NCI-H128 (cell line): Measurements from ENCODE around the gene B3GALNT2.
"Not testable (repeated sequence)": the region's sequence is repeated elsewhere in the genome, so short reads cannot be mapped to it uniquely, and the experiment has no call there.

Experiments used
- DNase-seq: peaks from one replicate; lab custom pipeline; 2025; ENCODE audit not compliant: unreplicated experiment; lab: John Stamatoyannopoulos, UW

B3GALNT2 gene

DNA sequence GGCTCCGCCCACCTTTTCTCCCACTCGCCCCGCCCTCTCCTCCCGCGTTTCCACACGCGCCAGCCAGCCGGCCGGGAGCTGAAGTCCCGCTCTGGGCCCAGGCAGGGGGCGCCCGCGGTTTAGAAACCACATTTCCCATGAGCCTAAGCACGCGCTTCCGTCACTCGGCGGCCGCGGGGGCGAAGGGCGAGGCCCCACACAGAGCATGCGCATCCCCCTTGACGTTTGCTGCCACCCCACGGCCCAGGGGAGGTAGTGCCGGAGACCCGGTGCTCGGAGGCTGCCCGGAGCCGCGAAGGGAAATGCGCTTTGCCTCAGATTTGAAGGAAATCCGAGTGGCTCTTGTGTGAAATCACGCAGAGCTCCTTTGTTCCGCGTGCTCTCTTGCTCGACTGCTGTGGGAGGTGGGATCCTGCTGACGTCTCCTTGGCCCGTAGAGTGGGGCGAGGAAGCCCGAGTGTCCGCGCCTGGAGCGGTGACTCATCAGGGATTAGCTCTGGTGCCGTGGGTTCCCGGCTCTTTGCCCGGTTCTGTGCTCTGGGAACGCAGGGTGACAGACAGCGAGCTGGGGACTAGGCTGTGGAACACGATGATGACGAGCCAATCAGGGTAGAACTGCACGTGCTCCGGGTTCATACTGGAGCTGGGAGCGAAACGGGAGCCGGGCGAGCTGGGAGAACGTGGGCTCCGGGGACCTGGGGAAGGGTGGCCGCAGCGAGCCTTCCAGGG is 406 bp upstream of the B3GALNT2 start:
- DNase-seq = peak; percentile 99

DNA sequence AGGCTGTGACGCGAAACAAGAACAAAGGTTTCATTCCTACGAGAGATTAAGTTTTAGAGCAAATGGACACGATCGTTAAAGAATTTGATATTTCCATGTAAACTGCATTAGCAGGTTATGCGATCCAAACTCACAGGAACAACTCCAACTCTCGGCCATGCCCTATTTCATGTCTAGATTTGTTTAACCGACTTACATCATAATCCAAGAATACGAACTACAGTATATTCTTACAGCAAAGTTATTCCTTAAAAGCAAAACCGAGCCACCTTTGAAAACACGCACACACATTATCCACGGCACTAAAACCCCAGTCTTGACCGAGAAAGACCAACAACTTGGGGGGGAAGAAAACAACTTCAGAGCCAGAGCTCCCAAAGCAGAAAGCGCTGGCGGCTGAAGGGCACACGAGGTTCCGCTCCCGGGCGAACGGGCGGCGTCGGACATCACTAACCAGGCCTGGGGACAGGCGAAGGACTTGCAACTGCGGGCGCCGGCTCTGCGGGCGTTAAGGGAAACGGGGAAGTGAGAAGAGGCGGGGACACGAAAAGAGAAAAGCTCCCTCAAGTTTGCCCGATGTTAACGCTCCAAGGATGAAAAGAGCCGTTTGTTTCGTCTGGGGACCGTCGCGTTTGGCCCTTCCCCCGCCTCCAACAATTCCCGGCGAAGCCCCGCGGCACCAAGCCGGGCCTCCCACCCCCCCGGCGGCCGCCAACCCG is 690 bp downstream of the B3GALNT2 start:
- peak; percentile 54 for DNase-seq

DNA sequence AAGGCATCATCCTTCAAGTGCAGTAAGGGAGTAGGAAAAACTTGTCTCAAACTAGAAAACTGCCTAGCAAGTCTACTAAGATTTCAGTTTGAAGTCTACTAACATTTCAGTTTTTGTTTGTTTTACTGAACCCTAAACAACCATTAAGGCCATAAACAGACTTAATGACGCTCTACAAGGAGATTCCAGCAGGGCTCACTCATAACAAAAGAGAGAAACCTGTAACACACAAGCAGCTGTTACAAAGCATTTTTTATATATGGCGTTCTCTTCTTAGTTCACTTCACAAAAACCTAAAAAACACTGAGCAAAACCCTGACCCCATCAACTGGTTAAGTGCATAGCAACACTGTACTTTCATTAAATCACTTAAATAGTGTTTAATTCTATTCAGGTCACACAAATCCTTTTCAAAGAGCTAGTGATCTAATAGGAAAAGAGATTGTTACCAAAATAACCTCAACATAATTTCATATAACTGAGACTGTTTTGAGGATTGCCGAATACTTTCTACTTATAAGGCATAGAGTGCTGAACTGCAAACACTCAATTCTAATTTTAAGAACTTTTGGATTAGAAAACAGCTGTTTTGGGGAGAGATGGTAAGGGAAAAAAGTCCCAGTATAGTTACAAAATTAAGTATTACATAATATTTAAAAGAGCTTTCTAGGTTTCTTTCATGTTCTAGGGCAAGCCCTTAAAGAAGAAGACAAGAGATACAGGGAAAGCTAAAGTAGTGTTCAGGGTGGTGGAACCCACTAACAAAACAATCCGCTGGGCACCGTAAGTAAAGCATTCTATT is 1.4 kb downstream of the B3GALNT2 start:
- DNase-seq = no peak

DNA sequence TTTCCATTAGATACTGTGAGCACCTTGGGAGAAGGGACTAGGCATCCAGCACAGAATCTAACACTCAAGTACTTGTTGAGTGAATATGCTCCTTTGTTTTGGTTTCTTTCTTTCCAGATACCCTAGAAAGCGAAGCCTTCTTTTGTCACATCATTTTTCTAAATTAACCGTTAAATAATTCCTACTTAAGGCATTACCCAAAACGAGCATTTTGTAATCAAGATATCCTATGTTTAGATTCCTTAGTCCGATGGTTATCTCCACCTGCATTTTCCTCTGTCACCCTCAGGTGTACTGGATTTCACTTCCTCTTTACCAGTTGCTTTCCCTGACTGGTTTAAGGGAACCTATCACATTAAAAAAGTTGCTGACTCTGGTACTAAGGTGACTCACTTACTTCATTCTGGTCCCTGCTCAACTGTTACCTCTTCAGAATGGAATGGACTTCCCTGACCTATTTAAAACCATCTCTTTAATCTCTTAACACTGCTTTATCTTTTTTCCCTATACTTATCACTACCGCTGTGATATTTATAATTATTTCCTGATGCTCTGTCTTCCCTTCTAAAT is 3.2 kb downstream of the B3GALNT2 start:
- DNase-seq = no peak

DNA sequence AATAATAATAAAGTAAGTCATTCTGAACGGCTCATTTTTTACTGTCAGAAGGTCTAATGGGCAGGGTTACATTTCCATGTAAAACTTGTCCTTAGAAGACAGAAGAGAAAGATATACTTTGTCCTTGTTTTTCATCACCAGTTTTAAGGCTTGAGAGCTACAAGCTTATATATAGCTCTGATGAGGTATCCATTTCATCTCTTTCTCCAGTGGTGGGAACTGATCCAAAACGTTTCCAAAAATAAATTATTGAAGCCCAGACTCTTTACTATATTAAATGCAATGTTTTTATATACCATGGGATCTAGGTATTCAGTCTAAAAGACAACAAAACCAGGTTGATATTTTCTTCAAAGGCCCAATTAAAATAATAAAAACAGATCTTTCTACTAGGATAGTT is 8.7 kb downstream of the B3GALNT2 start:
- DNase-seq = no peak

DNA sequence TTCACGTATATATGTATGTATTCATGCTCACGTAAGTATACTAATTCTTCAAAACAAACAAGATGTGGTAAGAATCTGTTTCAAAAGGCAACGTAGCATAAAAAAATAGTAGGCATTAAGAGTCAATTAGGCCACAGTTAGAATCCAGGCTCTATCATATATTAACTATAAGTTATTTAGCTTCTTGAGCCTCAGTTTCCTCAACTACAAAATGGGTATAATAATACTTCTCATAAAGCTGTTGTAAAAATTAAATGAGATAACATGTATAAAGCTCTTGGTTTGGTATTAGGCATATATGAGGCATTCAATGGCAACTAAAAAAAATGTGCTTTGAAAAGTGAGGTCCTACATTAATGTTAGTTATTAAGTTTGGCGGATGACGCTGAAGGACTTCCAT is 9.2 kb downstream of the B3GALNT2 start:
- DNase-seq = no peak

DNA sequence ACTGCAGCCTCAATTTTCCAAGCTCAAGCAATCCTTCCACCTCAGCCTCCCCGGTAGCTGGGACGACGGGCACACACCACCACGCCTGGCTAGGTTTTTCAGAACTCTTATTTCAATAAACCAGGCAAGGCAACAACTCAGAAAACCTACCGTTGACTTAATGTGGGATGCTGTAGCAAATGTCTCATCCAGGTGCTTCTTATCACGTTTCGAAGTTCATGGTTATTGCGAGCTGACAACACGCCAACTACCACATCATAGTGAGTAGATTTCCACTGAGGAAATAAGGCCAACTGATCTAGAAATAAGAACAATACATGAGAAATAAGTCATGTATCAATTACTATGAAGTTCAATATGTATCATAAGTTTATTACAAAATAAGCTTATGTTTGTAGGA is 9.7 kb downstream of the B3GALNT2 start:
- DNase-seq = no peak

DNA sequence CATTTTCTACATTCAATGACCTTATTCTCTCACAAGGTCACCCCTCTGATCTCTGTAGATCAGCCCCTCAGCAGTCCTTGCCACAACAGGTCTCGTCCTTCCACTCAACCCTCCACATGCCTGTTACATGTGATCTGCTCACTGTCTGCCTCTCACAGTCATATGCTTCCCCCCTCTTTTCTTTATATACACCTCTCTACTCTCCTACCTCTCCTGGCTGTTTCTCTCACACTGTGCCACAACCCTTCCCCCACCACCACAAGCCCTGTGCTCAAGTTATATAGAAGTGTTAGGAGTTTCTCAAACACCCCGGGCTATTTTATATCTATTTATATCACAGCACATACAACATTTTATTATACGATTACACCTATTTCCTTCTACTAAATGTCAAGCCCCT is 12.6 kb downstream of the B3GALNT2 start:
- DNase-seq = no peak

DNA sequence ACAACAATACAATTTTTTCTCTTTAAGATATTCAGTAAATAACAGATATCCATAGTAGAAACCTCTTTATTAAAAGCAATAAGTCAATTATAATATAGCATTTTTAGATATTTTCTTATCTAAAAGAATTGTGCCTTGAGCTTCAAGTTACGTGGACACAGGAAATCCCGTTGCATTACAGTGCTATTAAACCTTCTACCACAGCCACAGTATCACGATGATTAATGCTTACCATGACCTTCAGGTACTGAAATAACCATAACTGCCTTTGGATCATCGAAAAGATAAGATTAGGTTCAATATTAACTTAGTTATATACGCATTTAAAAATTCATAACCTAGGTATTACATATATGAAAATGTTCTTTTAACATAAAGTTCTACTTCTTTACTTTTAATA is 17.9 kb downstream of the B3GALNT2 start:
- DNase-seq = no peak

DNA sequence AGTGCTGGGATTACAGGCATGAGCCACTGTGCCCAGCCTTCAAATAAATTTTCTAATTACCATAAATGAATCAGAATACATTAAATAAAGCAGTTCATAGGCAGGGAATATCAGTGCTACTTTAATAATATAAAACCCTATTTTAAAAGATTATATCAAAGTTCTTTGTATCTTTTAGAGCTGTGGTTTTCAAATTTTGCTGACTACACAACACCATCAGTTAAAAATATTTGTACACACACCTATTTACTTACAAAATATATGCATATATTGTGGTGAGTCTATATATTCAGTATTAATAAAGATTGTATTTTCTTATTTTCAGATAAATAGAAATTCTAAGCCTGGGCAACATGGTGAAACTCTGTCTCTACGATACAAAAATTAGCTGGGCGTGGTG is 18.7 kb downstream of the B3GALNT2 start:
- DNase-seq = no peak

DNA sequence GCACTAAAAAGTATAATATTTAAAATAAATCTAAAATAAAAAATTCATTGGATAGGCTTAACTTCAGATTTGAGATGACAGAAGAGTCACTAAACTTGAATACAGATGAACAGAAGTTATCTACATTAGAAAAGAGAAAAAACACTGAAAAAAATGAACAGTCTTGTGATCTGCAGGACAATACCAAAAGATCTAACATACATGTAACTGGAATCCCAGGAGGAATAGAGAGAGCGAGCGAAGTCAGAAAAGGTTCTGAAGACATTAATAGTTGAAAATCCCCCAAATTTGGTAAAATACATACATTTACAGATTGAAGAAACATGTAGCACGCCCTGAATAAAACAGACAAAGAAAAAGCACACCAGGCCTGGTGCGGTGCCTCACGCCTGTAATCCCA is 21.2 kb downstream of the B3GALNT2 start:
- no peak for DNase-seq

DNA sequence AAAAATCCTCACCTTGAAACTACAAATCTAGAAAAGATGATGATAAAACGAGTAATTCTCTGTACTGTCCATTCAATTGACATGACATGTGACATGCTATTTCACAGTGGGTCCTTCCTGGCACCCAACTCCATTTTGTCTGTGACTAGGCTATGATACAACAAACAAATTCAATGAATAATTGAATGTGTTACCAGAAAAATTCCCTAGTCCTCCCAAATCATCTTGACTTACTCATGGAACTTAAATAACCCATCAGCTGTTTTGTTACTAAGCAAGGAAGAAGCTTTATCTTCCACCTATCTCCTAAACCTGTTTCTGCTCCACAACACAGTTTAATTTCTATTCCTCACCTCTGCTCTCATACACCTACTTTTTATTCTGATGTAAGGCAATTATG is 30.4 kb downstream of the B3GALNT2 start:
- no peak for DNase-seq

DNA sequence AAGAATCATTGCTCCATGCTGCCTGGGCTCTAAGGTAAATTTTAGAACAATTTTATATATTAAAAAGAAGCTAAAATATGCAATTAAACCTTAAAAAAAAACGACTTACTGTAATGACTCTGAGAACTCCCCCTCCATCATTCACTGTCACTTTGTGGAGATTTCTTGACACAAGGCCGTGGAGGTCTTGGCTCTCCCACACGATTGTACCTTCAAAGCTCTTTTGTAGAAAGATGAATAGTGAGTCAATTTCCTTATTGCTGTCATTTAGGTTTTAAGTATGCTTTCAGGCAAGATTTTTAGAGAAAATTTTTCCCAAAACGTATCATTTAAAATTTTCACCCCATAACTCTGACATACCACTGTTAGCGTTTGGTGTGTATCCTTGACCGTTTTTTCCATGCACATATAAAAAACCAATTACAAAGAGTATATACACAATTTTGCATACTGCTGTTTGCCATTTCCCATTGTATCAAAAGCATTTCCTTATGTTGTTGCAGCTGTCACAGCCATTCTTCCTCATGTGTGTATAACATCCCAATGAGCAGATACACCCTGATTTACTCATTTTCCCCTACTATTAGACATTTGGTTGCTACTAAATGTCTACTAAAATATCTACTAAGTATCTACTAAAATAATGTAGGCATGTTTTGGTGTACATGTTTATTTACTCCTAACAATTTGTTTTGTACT is 33.4 kb downstream of the B3GALNT2 start:
- DNase-seq = no peak

DNA sequence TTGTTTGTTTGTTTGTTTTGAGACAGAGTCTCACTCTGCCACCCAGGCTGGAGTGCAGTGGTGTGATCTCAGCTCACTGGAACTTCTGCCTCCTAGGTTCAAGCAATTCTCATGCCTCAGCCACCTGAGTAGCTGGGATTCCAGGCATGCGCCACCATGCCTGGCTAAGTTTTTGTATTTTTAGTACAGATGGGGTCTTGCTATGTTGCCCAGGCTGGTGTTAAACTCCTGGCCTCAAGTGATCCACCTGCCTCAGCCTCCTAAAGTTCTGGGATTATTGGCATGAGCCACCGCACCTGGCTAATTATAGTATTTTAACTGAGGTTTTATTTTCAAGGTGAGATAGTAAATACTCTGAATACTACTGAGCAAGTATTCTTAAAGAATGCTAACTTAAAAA is 34.4 kb downstream of the B3GALNT2 start:
- DNase-seq = not testable (repeated sequence)

DNA sequence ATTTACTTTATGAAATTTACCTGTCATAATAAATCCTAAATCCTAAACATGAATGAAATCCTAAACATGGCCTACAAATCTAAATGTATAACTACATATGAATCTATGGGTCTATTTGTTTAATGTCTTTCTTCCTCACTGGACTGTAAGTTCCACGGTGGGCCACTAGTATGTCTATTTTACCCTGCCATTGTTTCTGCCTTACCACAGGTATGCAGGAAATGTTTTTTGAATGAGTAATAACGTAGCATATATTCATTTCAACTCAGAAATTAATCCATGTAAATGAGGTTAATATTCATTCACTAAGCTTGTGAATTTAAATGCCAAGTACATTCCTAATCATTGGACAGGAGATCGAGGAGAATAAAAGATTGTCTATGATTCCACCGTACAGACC is 35.3 kb downstream of the B3GALNT2 start:
- no peak for DNase-seq

DNA sequence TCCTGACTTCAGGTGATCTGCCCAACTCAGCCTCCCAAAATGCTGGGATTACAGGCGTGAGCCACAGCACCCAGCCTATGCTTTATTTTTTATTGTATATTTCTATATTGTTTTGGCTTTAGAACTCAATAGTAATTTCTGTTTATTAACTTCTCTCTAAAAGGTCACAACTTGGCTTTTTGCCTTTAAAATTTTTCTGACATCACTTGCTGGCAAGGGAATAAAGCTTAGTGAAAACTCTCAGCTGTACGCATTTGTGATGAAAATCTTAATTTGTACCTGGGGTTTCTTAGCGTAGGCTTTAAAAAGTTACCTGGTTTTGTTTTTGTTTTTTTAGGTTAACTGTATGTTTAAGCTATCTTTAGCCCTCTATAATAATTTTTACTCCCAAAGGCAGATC is 36.2 kb downstream of the B3GALNT2 start:
- no peak for DNase-seq

DNA sequence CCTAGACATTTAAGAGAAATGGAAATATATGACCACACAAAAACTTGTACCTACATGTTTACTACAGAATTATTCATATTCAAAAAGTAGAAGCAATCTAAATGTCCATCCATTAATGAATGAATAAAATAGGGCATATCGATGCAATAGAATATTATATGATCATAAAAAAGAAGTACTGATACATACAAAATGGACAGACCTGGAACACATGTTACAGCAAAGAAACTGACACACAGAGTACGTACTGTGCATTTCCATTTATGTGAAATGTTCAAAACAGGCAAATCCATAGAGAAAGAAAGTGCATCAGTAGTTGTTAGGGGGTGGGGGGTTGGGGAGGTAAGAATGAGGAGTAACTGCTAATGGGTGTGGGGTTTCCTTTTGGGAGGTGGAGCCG is 39.2 kb downstream of the B3GALNT2 start:
- no peak for DNase-seq

DNA sequence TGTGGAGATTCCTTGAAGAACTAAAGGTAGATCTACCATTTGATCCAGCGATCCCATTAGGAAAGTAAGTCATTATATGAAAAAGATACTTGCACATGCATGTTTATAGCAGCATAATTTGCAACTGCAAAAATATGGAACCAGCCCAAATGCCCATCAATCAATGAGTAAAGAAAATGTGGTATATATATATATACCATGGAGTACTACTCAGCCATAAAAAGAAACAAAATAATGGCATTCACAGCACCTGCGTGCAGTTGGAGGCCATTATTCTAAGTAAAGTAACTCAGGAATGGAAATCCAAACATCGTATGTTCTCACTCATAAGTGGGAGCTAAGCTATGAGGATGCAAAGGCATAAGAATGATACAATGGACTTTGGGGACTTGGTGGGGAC is 41.4 kb downstream of the B3GALNT2 start:
- not testable (repeated sequence) for DNase-seq

DNA sequence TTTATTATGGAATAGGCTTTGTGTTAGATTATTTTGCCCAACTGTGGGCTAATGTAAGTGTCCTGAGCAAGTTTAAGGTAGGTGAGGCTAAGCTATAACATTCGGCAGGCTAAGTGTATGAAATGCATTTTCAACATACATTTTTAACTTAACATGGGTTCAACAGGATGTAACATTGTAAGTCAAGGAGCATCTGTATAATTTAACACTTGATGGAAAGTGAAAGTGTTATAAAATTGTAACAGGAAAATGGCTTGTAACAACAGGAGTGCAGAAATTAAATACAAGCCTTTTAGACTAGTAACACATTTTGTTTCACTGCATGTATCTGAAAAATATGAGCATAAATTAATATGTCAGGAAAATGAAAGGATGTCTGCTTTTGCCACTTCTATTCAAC is 42.3 kb downstream of the B3GALNT2 start:
- DNase-seq = no peak

DNA sequence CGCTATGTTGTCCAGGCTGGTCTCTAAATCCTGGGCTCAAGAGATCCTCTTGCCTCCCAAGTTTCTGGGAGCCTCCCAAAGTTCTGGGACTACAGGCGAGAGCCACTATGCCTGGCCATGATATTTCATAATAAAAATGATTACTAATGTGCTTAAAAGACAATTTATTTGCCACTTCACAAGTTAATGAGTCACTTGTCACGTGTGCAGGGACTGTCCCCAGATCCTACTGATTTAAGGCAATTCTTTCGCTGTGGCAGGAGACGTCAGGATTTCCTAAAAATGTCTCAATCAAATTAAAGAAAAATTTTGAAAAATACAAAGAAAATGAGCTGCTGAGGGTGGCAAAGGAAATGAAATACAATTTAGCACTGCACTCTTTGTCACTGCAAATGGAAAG is 43.5 kb downstream of the B3GALNT2 start:
- DNase-seq = no peak

DNA sequence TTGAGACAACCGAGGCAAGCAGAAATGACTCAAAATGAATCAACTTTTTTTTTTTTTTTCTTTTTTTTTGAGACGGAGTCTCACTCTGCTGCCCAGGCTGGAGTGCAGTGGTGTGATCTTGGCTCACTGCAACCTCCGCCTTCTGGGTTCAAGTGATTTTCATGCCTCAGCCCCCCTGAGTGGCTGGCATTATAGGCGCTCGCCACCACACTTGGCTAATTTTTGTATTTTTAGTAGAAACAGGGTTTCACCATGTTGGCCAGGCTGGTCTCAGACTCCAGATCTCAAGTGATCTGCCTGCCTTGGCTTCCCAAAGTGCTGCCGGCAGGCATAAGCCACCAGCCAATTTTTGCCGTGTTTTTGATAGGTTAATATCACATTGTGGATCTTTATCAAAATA is 46.4 kb downstream of the B3GALNT2 start:
- not testable (repeated sequence) for DNase-seq
